ENCODE results near the gene MINDY4. TPM values are rescaled to one million over a fixed set of nuclear protein-coding genes. Genes with fewer than 3 reads are reported as not detected.

The MINDY4 gene
- total RNA-seq, 5 donors from 2014 or later (not counting 1 experiment from before 2014, with no cell fraction given) = 0.60 to 1.7 (median 1.2) TPM

- no peaks in the 10 kb centered on the region for H3K4me1 ChIP-seq (ENCODE audit: control insufficient read depth in 1 of 2, extremely low read depth in 1 of 2, insufficient read depth in 2 of 2, low read length in 2 of 2)
- peaks cover 0 to 4% (median 0%) of the 10 kb centered on the region in 3 donors for H3K9me3 Mint-ChIP-seq
- no peak overlapping the region for H3K4me3 ChIP-seq (ENCODE audit: control insufficient read depth in 1 of 2, extremely low read depth in 1 of 2, low read length in 1 of 2)
- ATAC-seq (replicated peaks in 1 of 4) (no peak), DNase-seq (peak in 2 of 35 experiments; percentile 4 to 7)
- no peaks in the 10 kb centered on the region for H3K36me3 Mint-ChIP-seq
- H3K27ac ChIP-seq (ENCODE audit: low read length) = no peak overlapping the region
- 94% methylated on average over 5 of the region's 19 CpGs for WGBS (ENCODE audit: insufficient coverage)
- no peaks in the 10 kb centered on the region for H3K9me3 ChIP-seq
- H3K27me3 Mint-ChIP-seq = no peaks in the 10 kb centered on the region
- no peak overlapping the region for H3K4me3 Mint-ChIP-seq
- ChIA-PET POLR2A (no interaction called here), CTCF (no interaction called here)
- H3K27me3 ChIP-seq (replicated peaks in 1 of 2; ENCODE audit: control insufficient read depth in 2 of 2, extremely low read depth in 1 of 2, insufficient read depth in 2 of 2, low read length in 1 of 2) = no peaks in the 10 kb centered on the region
- no peaks in the 10 kb centered on the region for H3K36me3 ChIP-seq (ENCODE audit: control insufficient read depth in 2 of 2, extremely low read depth in 1 of 2, insufficient read depth in 1 of 2, low read length in 1 of 2)
- H3K4me1 Mint-ChIP-seq = no peaks in the 10 kb centered on the region
- no peak overlapping the region for H3K27ac Mint-ChIP-seq
Observed at GRCh38 chr7:30923009-30923773, 152.0 kb downstream of the MINDY4 start.

GRCh38 chr7:30923774-30924413 is 152.7 kb downstream of the MINDY4 start:
- peak in 2 of 35 experiments; percentile 8 to 20 for DNase-seq
- CTCF ChIA-PET = no interaction called here
- peaks cover 0 to 4% (median 0%) of the 10 kb centered on the region in 3 donors for H3K9me3 Mint-ChIP-seq
- H3K4me1 Mint-ChIP-seq = no peaks in the 10 kb centered on the region
- H3K4me3 Mint-ChIP-seq = no peak overlapping the region
- no peak overlapping the region for H3K27ac ChIP-seq (ENCODE audit: low read length)
- no peaks in the 10 kb centered on the region for H3K27me3 ChIP-seq (replicated peaks in 1 of 2; ENCODE audit: control insufficient read depth in 2 of 2, extremely low read depth in 1 of 2, insufficient read depth in 2 of 2, low read length in 1 of 2)
- POLR2A ChIA-PET = no interaction called here
- no peaks in the 10 kb centered on the region for H3K9me3 ChIP-seq
- 85% methylated on average over 8 of the region's 13 CpGs for WGBS (ENCODE audit: insufficient coverage)
- H3K4me1 ChIP-seq (ENCODE audit: control insufficient read depth in 1 of 2, extremely low read depth in 1 of 2, insufficient read depth in 2 of 2, low read length in 2 of 2) = no peaks in the 10 kb centered on the region
- no peak for ATAC-seq (replicated peaks in 1 of 4)
- H3K36me3 Mint-ChIP-seq = no peaks in the 10 kb centered on the region
- no peak overlapping the region for H3K27ac Mint-ChIP-seq
- H3K4me3 ChIP-seq (ENCODE audit: control insufficient read depth in 1 of 2, extremely low read depth in 1 of 2, low read length in 1 of 2) = no peak overlapping the region
- H3K27me3 Mint-ChIP-seq = no peaks in the 10 kb centered on the region
- H3K36me3 ChIP-seq (ENCODE audit: control insufficient read depth in 2 of 2, extremely low read depth in 1 of 2, insufficient read depth in 1 of 2, low read length in 1 of 2) = no peaks in the 10 kb centered on the region

GRCh38 chr7:30924624-30925023 is 153.4 kb downstream of the MINDY4 start:
- no peaks in the 10 kb centered on the region for H3K36me3 ChIP-seq (ENCODE audit: control insufficient read depth in 2 of 2, extremely low read depth in 1 of 2, insufficient read depth in 1 of 2, low read length in 1 of 2)
- no peak overlapping the region for H3K27ac ChIP-seq (ENCODE audit: low read length)
- H3K9me3 Mint-ChIP-seq = peaks cover 0 to 4% (median 0%) of the 10 kb centered on the region in 3 donors
- H3K27me3 Mint-ChIP-seq = no peaks in the 10 kb centered on the region
- H3K9me3 ChIP-seq = no peaks in the 10 kb centered on the region
- no peak overlapping the region for H3K4me3 ChIP-seq (ENCODE audit: control insufficient read depth in 1 of 2, extremely low read depth in 1 of 2, low read length in 1 of 2)
- no peaks in the 10 kb centered on the region for H3K4me1 ChIP-seq (ENCODE audit: control insufficient read depth in 1 of 2, extremely low read depth in 1 of 2, insufficient read depth in 2 of 2, low read length in 2 of 2)
- H3K36me3 Mint-ChIP-seq = no peaks in the 10 kb centered on the region
- H3K27me3 ChIP-seq (replicated peaks in 1 of 2; ENCODE audit: control insufficient read depth in 2 of 2, extremely low read depth in 1 of 2, insufficient read depth in 2 of 2, low read length in 1 of 2) = no peaks in the 10 kb centered on the region
- H3K4me1 Mint-ChIP-seq = no peaks in the 10 kb centered on the region
- POLR2A ChIA-PET = no interaction called here
- peak in 1 of 35 experiments; percentile 11 for DNase-seq
- H3K4me3 Mint-ChIP-seq = no peak overlapping the region
- no peak overlapping the region for H3K27ac Mint-ChIP-seq
- ATAC-seq (replicated peaks in 1 of 4) = no peak
- CTCF ChIA-PET = no interaction called here

- ChIA-PET CTCF (no interaction called here), POLR2A (no interaction called here)
- Mint-ChIP-seq H3K27ac (no peak overlapping the region), H3K4me1 (no peaks in the 10 kb centered on the region), H3K4me3 (no peak overlapping the region), H3K9me3 (peaks cover 0 to 4% (median 0%) of the 10 kb centered on the region in 3 donors), H3K27me3 (no peaks in the 10 kb centered on the region), H3K36me3 (no peaks in the 10 kb centered on the region)
- WGBS (ENCODE audit: insufficient coverage) = 61% methylated on average over 2 of the region's 2 CpGs
- Histone ChIP-seq H3K36me3 (ENCODE audit: control insufficient read depth in 2 of 2, extremely low read depth in 1 of 2, insufficient read depth in 1 of 2, low read length in 1 of 2) (no peaks in the 10 kb centered on the region), H3K27me3 (replicated peaks in 1 of 2; ENCODE audit: control insufficient read depth in 2 of 2, extremely low read depth in 1 of 2, insufficient read depth in 2 of 2, low read length in 1 of 2) (no peaks in the 10 kb centered on the region), H3K4me3 (ENCODE audit: control insufficient read depth in 1 of 2, extremely low read depth in 1 of 2, low read length in 1 of 2) (no peak overlapping the region), H3K27ac (ENCODE audit: low read length) (no peak overlapping the region), H3K9me3 (no peaks in the 10 kb centered on the region), H3K4me1 (ENCODE audit: control insufficient read depth in 1 of 2, extremely low read depth in 1 of 2, insufficient read depth in 2 of 2, low read length in 2 of 2) (no peaks in the 10 kb centered on the region)
- DNase-seq (peak in 2 of 35 experiments; percentile 6 to 14), ATAC-seq (replicated peaks in 1 of 4) (no peak)
Observed at GRCh38 chr7:30925117-30925516, 153.9 kb downstream of the MINDY4 start.

GRCh38 chr7:30925913-30926312 is 154.7 kb downstream of the MINDY4 start:
- H3K4me3 Mint-ChIP-seq = no peak overlapping the region
- H3K36me3 ChIP-seq (ENCODE audit: control insufficient read depth in 2 of 2, extremely low read depth in 1 of 2, insufficient read depth in 1 of 2, low read length in 1 of 2) = no peaks in the 10 kb centered on the region
- H3K27me3 ChIP-seq (replicated peaks in 1 of 2; ENCODE audit: control insufficient read depth in 2 of 2, extremely low read depth in 1 of 2, insufficient read depth in 2 of 2, low read length in 1 of 2) = no peaks in the 10 kb centered on the region
- H3K4me3 ChIP-seq (ENCODE audit: control insufficient read depth in 1 of 2, extremely low read depth in 1 of 2, low read length in 1 of 2) = no peak overlapping the region
- ChIA-PET CTCF (no interaction called here), POLR2A (no interaction called here)
- H3K27me3 Mint-ChIP-seq = no peaks in the 10 kb centered on the region
- DNase-seq = peak in 3 of 35 experiments; percentile 3 to 4 (median 3)
- H3K9me3 ChIP-seq = no peaks in the 10 kb centered on the region
- no peak overlapping the region for H3K27ac ChIP-seq (ENCODE audit: low read length)
- no peak overlapping the region for H3K27ac Mint-ChIP-seq
- H3K36me3 Mint-ChIP-seq = no peaks in the 10 kb centered on the region
- 53% methylated on average over 4 of the region's 5 CpGs for WGBS (ENCODE audit: insufficient coverage)
- ATAC-seq (replicated peaks in 1 of 4) = no peak
- H3K4me1 ChIP-seq (ENCODE audit: control insufficient read depth in 1 of 2, extremely low read depth in 1 of 2, insufficient read depth in 2 of 2, low read length in 2 of 2) = no peaks in the 10 kb centered on the region
- no peaks in the 10 kb centered on the region for H3K4me1 Mint-ChIP-seq
- peaks cover 0 to 4% (median 0%) of the 10 kb centered on the region in 3 donors for H3K9me3 Mint-ChIP-seq

GRCh38 chr7:30926313-30926712 is 155.1 kb downstream of the MINDY4 start:
- Mint-ChIP-seq H3K27me3 (no peaks in the 10 kb centered on the region), H3K27ac (no peak overlapping the region), H3K4me3 (no peak overlapping the region), H3K4me1 (no peaks in the 10 kb centered on the region), H3K36me3 (no peaks in the 10 kb centered on the region), H3K9me3 (peaks cover 0 to 4% (median 0%) of the 10 kb centered on the region in 3 donors)
- DNase-seq = no peak
- H3K36me3 ChIP-seq (ENCODE audit: control insufficient read depth in 2 of 2, extremely low read depth in 1 of 2, insufficient read depth in 1 of 2, low read length in 1 of 2) = no peaks in the 10 kb centered on the region
- no peaks in the 10 kb centered on the region for H3K9me3 ChIP-seq
- H3K27ac ChIP-seq (ENCODE audit: low read length) = no peak overlapping the region
- no peaks in the 10 kb centered on the region for H3K27me3 ChIP-seq (replicated peaks in 1 of 2; ENCODE audit: control insufficient read depth in 2 of 2, extremely low read depth in 1 of 2, insufficient read depth in 2 of 2, low read length in 1 of 2)
- ATAC-seq (replicated peaks in 1 of 4) = no peak
- CTCF ChIA-PET = interaction anchor here in 1 of 2 donors (0.7 kb wide), 1 partner anchor 1038 kb away, joined by 3 read pairs; no protein-coding TSS in a partner anchor
- POLR2A ChIA-PET = no interaction called here
- H3K4me3 ChIP-seq (ENCODE audit: control insufficient read depth in 1 of 2, extremely low read depth in 1 of 2, low read length in 1 of 2) = no peak overlapping the region
- no peaks in the 10 kb centered on the region for H3K4me1 ChIP-seq (ENCODE audit: control insufficient read depth in 1 of 2, extremely low read depth in 1 of 2, insufficient read depth in 2 of 2, low read length in 2 of 2)
- 67% methylated on average over 1 of the region's 5 CpGs for WGBS (ENCODE audit: insufficient coverage)

All from T-cell (primary cell).